Endothelial cell of umbilical vein (primary cell): ENCODE results near the gene TRPM1. TPM values are rescaled to one million over a fixed set of nuclear protein-coding genes. Genes with fewer than 3 reads are reported as not detected.
A peak's percentile ranks its signal among the peaks of the same experiment; 100 is the strongest.

ENCODE experiments used
- BruUV-seq: library from RNA; stranded (reverse); fragments of 400-500 nt; replicated peaks from 2 replicates; lab custom pipeline; 2021; lab: Mats Ljungman, UMichigan
- CTCF ChIA-PET: fragments of 300-600, 350-600 bp; sonication (Branson Sonifier 250); formaldehyde crosslinking; loops from one replicate; lab custom pipeline; 2021; ENCODE audit warnings: antibody characterized with exemption, inconsistent platforms; lab: Charles Lee
- POLR2A ChIA-PET: fragments of 300-600, 350-600 bp; sonication (Branson Sonifier 250); formaldehyde crosslinking; loops from one replicate; lab custom pipeline; 2021; ENCODE audit warnings: antibody characterized with exemption, inconsistent platforms; lab: Charles Lee
- DNase-seq: peaks from one replicate; pipeline ENCODE4 v3.0.0-alpha.2; 2011; ENCODE audit warnings: low read depth, low spot score
- FAIRE-seq: peaks from 2 replicates; lab custom pipeline; 2011; peaks lifted over from hg19 to GRCh38; lab: Jason Lieb, UNC
- H2AFZ ChIP-seq: 2 replicates; pipeline ENCODE4 v1.6.0; 2012; ENCODE audit warnings: low read depth, low read length, control low read depth, inconsistent platforms
- H3K27ac ChIP-seq: 2 replicates; pipeline ENCODE4 v1.5.1; 2011; ENCODE audit warnings: low read depth, mild to moderate bottlenecking, control low read depth, low read length, moderate library complexity; ENCODE audit not compliant: insufficient read depth
- H3K27me3 ChIP-seq, 2 experiments: 2 replicates each; pipeline versions ENCODE4 v1.6.0 to v1.6.1; 2011; ENCODE audit warnings: low read length in 2 of 2, mixed read lengths in 1 of 2; ENCODE audit not compliant: control insufficient read depth in 2 of 2, insufficient read depth in 2 of 2
- H3K36me3 ChIP-seq, 2 experiments: 2 replicates in 1 of 2; 3 replicates in 1 of 2; pipeline ENCODE4 v1.5.1; 2011; ENCODE audit warnings: low read length in 2 of 2, mild to moderate bottlenecking in 1 of 2, moderate library complexity in 1 of 2; ENCODE audit not compliant: control insufficient read depth in 2 of 2, insufficient read depth in 2 of 2; ENCODE audit errors: extremely low read depth in 1 of 2
- H3K4me1 ChIP-seq: 3 replicates; pipeline ENCODE4 v1.5.1; 2011; ENCODE audit warnings: mild to moderate bottlenecking, low read length; ENCODE audit not compliant: control insufficient read depth, insufficient read depth; ENCODE audit errors: extremely low read depth
- H3K4me2 ChIP-seq: 2 replicates; pipeline ENCODE4 v1.6.1; 2011; ENCODE audit warnings: low read length, control low read depth, mixed read lengths; ENCODE audit not compliant: insufficient read depth
- H3K4me3 ChIP-seq, 3 experiments: fragments of 200-600 bp in 1 of 3; sonication (generic), shearing (Covaris generic) in 1 of 3; replicated peaks in 1 of 3; 2 replicates each; pipeline ENCODE4 v1.5.1; 2011 to 2016; ENCODE audit warnings: control low read depth in 3 of 3, low read length in 3 of 3, mild to moderate bottlenecking in 2 of 3, inconsistent platforms in 1 of 3, low read depth in 1 of 3, moderate library complexity in 1 of 3; ENCODE audit not compliant: insufficient read depth in 1 of 3
- H3K79me2 ChIP-seq: 2 replicates; pipeline ENCODE4 v1.6.0; 2012; ENCODE audit warnings: low read length, inconsistent platforms; ENCODE audit not compliant: control insufficient read depth, insufficient read depth
- H3K9ac ChIP-seq: replicated peaks from 2 replicates; pipeline ENCODE3; 2011; ENCODE audit warnings: low read length, control low read depth; ENCODE audit not compliant: insufficient read depth; ENCODE audit errors: extremely low read depth
- H3K9me1 ChIP-seq: replicated peaks from 3 replicates; pipeline ENCODE4 v1.6.0; 2011; ENCODE audit warnings: mild to moderate bottlenecking, low read length; ENCODE audit not compliant: control insufficient read depth, insufficient read depth; ENCODE audit errors: extremely low read depth
- H3K9me3 ChIP-seq: replicated peaks from 2 replicates; pipeline ENCODE4 v1.5.1; 2012; ENCODE audit warnings: low read length, inconsistent platforms; ENCODE audit not compliant: control insufficient read depth, insufficient read depth
- H4K20me1 ChIP-seq: replicated peaks from 2 replicates; pipeline ENCODE3; 2011; ENCODE audit warnings: mild to moderate bottlenecking, low read length; ENCODE audit not compliant: control insufficient read depth, insufficient read depth; ENCODE audit errors: extremely low read depth
- CTCF ChIP-seq, 2 donors: IDR thresholded peaks; 1 replicate in 1 of 2; 2 replicates in 1 of 2; pipeline ENCODE4 v1.5.1; 2011; ENCODE audit warnings: low read length in 2 of 2, mild to moderate bottlenecking in 2 of 2, moderate library complexity in 2 of 2, control low read depth in 1 of 2, inconsistent platforms in 1 of 2, low read depth in 1 of 2; ENCODE audit not compliant: insufficient read depth in 1 of 2; ENCODE audit errors: extremely low read depth in 1 of 2
- EZH2 ChIP-seq: IDR thresholded peaks from 2 replicates; pipeline ENCODE4 v1.6.1; 2012; ENCODE audit warnings: borderline replicate concordance, low read depth, mild to moderate bottlenecking, moderate library complexity, low read length, inconsistent platforms; ENCODE audit not compliant: severe bottlenecking
- FOS ChIP-seq: IDR thresholded peaks from 2 replicates; pipeline ENCODE4 v1.6.1; 2011; ENCODE audit warnings: mild to moderate bottlenecking, low read length, moderate library complexity, borderline replicate concordance; ENCODE audit not compliant: insufficient read depth
- GATA2 ChIP-seq: IDR thresholded peaks from 2 replicates; pipeline ENCODE4 v1.7.0; 2011; ENCODE audit warnings: low read depth, mild to moderate bottlenecking, moderate library complexity, mixed read lengths, low read length; ENCODE audit not compliant: insufficient read length, insufficient read depth
- JUN ChIP-seq: IDR thresholded peaks from 2 replicates; pipeline ENCODE4 v1.6.1; 2011; ENCODE audit warnings: borderline replicate concordance, low read depth; ENCODE audit not compliant: insufficient read length, insufficient read depth
- MAX ChIP-seq: IDR thresholded peaks from 2 replicates; pipeline ENCODE4 v1.6.1; 2011; ENCODE audit not compliant: insufficient read depth, insufficient read length
- MYC ChIP-seq: IDR thresholded peaks from one replicate; pipeline ENCODE4 v1.6.1; 2011; ENCODE audit warnings: mild to moderate bottlenecking, low read depth, low read length
- POLR2A ChIP-seq: IDR thresholded peaks from 2 replicates; pipeline ENCODE4 v1.6.1; 2012; ENCODE audit warnings: low read depth, mild to moderate bottlenecking, control low read depth, low read length
- POLR2AphosphoS5 ChIP-seq: IDR thresholded peaks from 2 replicates; pipeline ENCODE4 v1.6.1; 2012; ENCODE audit warnings: low read depth, mild to moderate bottlenecking, control low read depth, low read length, moderate library complexity; ENCODE audit not compliant: insufficient read depth
- dilution Hi-C: fragments of 300-500 bp; cut with MboI; formaldehyde crosslinking; loops from one replicate; pipeline ENCODE4 v1.15.0; 2019; ENCODE audit warnings: low sequenced_read_pairs; ENCODE audit not compliant: extremely low pct_ligation_motif_present
- intact Hi-C: fragments of 100-400 bp; cut with micrococcal nuclease; formaldehyde crosslinking; loops from one replicate; pipeline ENCODE4 v1.10.0; 2022
- polyA plus RNA-seq, 4 experiments: library from polyadenylated mRNA; depleted of rRNA in 3 of 4; stranded (reverse) in 3 of 4; unstranded in 1 of 4; fragments of >200 nt; gene quantifications; 2 replicates each; pipeline versions ENCODE4 v1.2.1 to v1.2.3, GENCODE V29; 2011 to 2012; ENCODE audit warnings: missing spikeins in 1 of 4
- total RNA-seq: library from RNA; stranded (reverse); gene quantifications from 2 replicates; pipeline ENCODE4 v1.2.3, GENCODE V29; 2021

The TRPM1 gene
- total and polyA plus RNA-seq, 2 donors (not counting 3 experiments of a cell fraction or from before 2014, with no cell fraction given) = 0.19 TPM; not detected in 1

- no peaks in the 10 kb centered on the region for H3K79me2 ChIP-seq
- peak; percentile 76 for FAIRE-seq
- dilution Hi-C loops = no loop called here
- no peaks in the 10 kb centered on the region for H3K9me3 ChIP-seq
- peak overlapping the region; percentile 88 for H2AFZ ChIP-seq
- H3K36me3 ChIP-seq = no peaks in the 10 kb centered on the region
- no peak overlapping the region for H3K27ac ChIP-seq
- no peaks in the 10 kb centered on the region for H3K9me1 ChIP-seq
- peak overlapping the region; percentile 79 for H3K4me2 ChIP-seq
- peak overlapping the region; percentile 37 for H3K9ac ChIP-seq
- TF ChIP-seq GATA2 = no peak
- no peak for TF ChIP-seq EZH2
- TF ChIP-seq CTCF (IDR thresholded peaks at IDR 0.05; ENCODE audit: extremely low read depth in 1 of 2, insufficient read depth in 1 of 2, low read depth in 1 of 2, low read length in 2 of 2) = no peak
- no peak for TF ChIP-seq POLR2A
- TF ChIP-seq MAX = no peak
- no peak for TF ChIP-seq FOS
- TF ChIP-seq POLR2AphosphoS5 = no peak
- no peak for TF ChIP-seq JUN
- TF ChIP-seq MYC = no peak
- no peaks in the 10 kb centered on the region for H4K20me1 ChIP-seq
- intact Hi-C loops = no loop called here
- no peak overlapping the region for H3K4me3 ChIP-seq
- peak; percentile 22 for DNase-seq
- peaks cover 2 to 6% of the 10 kb centered on the region in 2 experiments for H3K27me3 ChIP-seq
- BruUV-seq = no TSS peak
- CTCF ChIA-PET = no interaction called here
- H3K4me1 ChIP-seq = peaks cover 9% of the 10 kb centered on the region
- POLR2A ChIA-PET = interaction anchor here (0.6 kb wide), 1 partner anchor 38 kb away, joined by 6 read pairs; no protein-coding TSS in a partner anchor
Measured at GRCh38 chr15:31062310-31062847, 39.1 kb downstream of the TRPM1 start.
